Spleen (tissue), 11 donors: Measurements from ENCODE around the gene TMEM139. TPM values are rescaled to one million over a fixed set of nuclear protein-coding genes. Genes with fewer than 3 reads are reported as not detected.

ENCODE experiments used
- DNase-seq: peaks from one replicate; pipeline ENCODE4 v3.0.0-alpha.2; 2020
- H3K27ac ChIP-seq, 8 donors: fragments of 200-600 bp; sonication (generic) in 7 of 8; 1 replicate in 4 of 8; 2 replicates in 4 of 8; pipeline versions ENCODE4 v1.5.0 to v1.8.0; 2016 to 2021; ENCODE audit warnings: inconsistent platforms in 4 of 8, mild to moderate bottlenecking in 4 of 8, moderate library complexity in 1 of 8
- H3K27me3 ChIP-seq, 7 donors: fragments of 200-600 bp; sonication (generic) in 6 of 7; replicated peaks in 1 of 7; 1 replicate in 4 of 7; 2 replicates in 3 of 7; pipeline versions ENCODE4 v1.5.0 to v1.8.0; 2016 to 2021; ENCODE audit warnings: inconsistent platforms in 3 of 7, mild to moderate bottlenecking in 1 of 7
- H3K36me3 ChIP-seq, 6 donors: fragments of 200-600 bp; sonication (generic) in 5 of 6; 1 replicate in 4 of 6; 2 replicates in 2 of 6; pipeline versions ENCODE4 v1.5.0 to v1.8.0; 2016 to 2021; ENCODE audit warnings: inconsistent platforms in 2 of 6
- H3K4me1 ChIP-seq, 6 donors: fragments of 200-600 bp; sonication (generic) in 5 of 6; 1 replicate in 3 of 6; 2 replicates in 3 of 6; pipeline versions ENCODE4 v1.5.0 to v1.8.0; 2016 to 2021; ENCODE audit warnings: inconsistent platforms in 3 of 6
- H3K4me3 ChIP-seq, 8 donors: fragments of 200-600 bp; sonication (generic) in 7 of 8; 1 replicate in 4 of 8; 2 replicates in 4 of 8; pipeline versions ENCODE4 v1.5.0 to v1.8.0; 2016 to 2021; ENCODE audit warnings: inconsistent platforms in 4 of 8, mild to moderate bottlenecking in 4 of 8, moderate library complexity in 2 of 8
- H3K9me3 ChIP-seq, 8 donors: fragments of 200-600 bp; sonication (generic) in 7 of 8; 1 replicate in 4 of 8; 2 replicates in 4 of 8; pipeline versions ENCODE4 v1.5.0 to v1.8.0; 2016 to 2021; ENCODE audit warnings: inconsistent platforms in 4 of 8
- POLR2A ChIP-seq, 3 donors: fragments of 450-650 bp; IDR thresholded peaks; one replicate each; pipeline ENCODE4 v1.5.1; 2017; ENCODE audit warnings: antibody characterized with exemption in 3 of 3, mild to moderate bottlenecking in 1 of 3
- POLR2AphosphoS5 ChIP-seq, 3 donors: sonication (generic); formaldehyde crosslinking; IDR thresholded peaks; one replicate each; pipeline ENCODE4 v1.5.1; 2017; ENCODE audit warnings: antibody characterized with exemption in 3 of 3
- WGBS, 5 donors: extraction: QIAGEN DNeasy Blood & Tissue Kit in 3 of 5; methylation state at CpG; one replicate each; pipeline versions ENCODE4 v1.1.5 to v1.1.7; 2013 to 2018; 5-methylcytosine and 5-hydroxymethylcytosine counted together
- intact Hi-C: fragments of 100-400 bp; cut with DNase I; formaldehyde crosslinking; loops from one replicate; pipeline ENCODE4 v1.15.0; 2023; ENCODE audit warnings: low total_unique reads
- polyA plus RNA-seq, 3 donors: library from polyadenylated mRNA; stranded (reverse); fragments of 200-250 nt; gene quantifications; one replicate each; pipeline ENCODE4 v1.2.1, GENCODE V29; 2013
- total RNA-seq, 7 donors: library from RNA; depleted of rRNA in 3 of 7; stranded (reverse); fragments of >200 nt in 3 of 7; fragmentation: NEBNext Ultra II Directional in 4 of 7; extraction: Animal tissue kit (Norgen Biotek cat#: 25700) in 4 of 7; gene quantifications; one replicate each; pipeline versions ENCODE4 v1.1.0 to v1.2.1, GENCODE V29; 2016 to 2021
- TF ChIP-seq, protein P1 (sequence below), 11 experiments: fragments of 200-600 bp in 7 of 11; fragments of 450-650 bp in 4 of 11; sonication (generic) in 4 of 11; IDR thresholded peaks in 8 of 11; conservative IDR thresholded peaks in 3 of 11; 1 replicate in 7 of 11; 2 replicates in 4 of 11; pipeline versions ENCODE4 v1.4.0 to v1.8.0; 2016 to 2021; ENCODE audit warnings: antibody characterized with exemption in 11 of 11, inconsistent platforms in 4 of 11, mild to moderate bottlenecking in 1 of 11
- donor health status: healthy with polysubstance abuse.
- donor health status: DM: no; HTN: no; CAD: no; lungs with moderate emphysema.
- donor health status: DM: no; HTN: no; CAD: no.
- donor health status: Bipolar disorder and iron deficiency.
- donor health status: healthy.
- donor health status: DM: no; HTN: no; CAD: no.
- donor health status: DM: yes; HTN: yes; CAD: no.

Gene TMEM139
- total and polyA plus RNA-seq, 10 donors, result 0.52 to 2.3 (median 1.1) TPM

DNA sequence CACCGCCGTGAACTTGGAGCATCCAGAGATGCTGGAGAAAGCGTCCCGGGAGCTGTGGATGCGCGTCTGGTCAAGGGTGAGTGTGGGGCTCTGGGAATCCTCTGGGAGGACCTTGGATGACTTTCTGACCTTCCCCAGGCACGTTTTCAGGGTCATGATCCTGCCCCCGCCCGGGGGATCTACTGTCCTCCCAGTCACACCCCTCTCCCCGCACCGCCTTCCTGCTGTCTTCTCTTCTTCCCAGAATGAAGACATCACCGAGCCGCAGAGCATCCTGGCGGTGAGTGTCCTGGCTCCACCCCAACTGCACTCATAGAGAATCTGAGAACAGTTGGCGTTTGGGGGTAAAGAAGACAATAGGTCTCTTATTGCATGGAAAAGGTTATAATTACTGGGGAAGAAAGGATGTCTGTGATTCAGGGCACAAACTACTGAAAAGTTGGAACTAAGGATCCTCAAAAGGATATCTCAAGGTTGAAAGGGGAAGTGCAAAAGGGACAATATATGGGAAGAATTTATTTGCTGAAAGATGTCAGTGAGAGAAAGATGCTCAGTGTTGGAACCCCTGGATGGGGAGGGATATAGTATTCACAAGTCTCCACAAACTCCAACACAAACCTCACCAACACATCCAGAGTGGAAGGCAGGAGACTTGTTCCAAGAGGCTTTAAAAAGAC is 19.6 kb upstream of the TMEM139 start:
- peak overlapping the region in 5 of 8 donors; percentile 70 to 96 (median 90) for H3K4me3 ChIP-seq
- peak; percentile 75 for DNase-seq
- 71 to 75% (median 72%) methylated on average over 15 of the region's 15 CpGs for WGBS, 5 donors

DNA sequence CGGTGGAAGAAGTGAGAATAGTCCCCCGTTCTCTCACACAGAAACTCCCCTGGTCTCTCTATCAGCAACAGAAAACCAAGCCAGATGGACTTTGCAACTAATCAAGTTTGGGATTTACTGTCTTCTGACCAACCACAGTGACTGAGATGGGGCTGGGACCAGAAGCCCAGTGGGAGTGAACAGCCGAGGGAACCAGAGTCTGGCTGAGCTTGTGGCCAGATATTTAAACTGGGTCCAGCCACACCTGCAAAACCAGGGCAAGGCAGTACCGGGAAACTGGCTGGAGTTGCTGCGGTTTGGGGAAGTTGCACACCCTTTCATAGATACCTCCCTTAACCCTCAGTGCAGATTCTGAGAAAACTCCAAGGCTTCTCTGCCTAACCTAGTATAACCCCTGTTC is 15.5 kb upstream of the TMEM139 start:
- H3K4me1 ChIP-seq, result peaks cover 13 to 47% (median 19%) of the 10 kb centered on the region in 6 donors
- H3K27me3 ChIP-seq, result no peaks in the 10 kb centered on the region
- WGBS, 5 donors, result 46 to 80% (median 66%) methylated on average over 4 to 5 of the region's 5 CpGs
- H3K27ac ChIP-seq, result peak overlapping the region in 2 of 8 donors; percentile 21 to 25
- intact Hi-C loops, result no loop called here
- TF ChIP-seq, protein P1, sequence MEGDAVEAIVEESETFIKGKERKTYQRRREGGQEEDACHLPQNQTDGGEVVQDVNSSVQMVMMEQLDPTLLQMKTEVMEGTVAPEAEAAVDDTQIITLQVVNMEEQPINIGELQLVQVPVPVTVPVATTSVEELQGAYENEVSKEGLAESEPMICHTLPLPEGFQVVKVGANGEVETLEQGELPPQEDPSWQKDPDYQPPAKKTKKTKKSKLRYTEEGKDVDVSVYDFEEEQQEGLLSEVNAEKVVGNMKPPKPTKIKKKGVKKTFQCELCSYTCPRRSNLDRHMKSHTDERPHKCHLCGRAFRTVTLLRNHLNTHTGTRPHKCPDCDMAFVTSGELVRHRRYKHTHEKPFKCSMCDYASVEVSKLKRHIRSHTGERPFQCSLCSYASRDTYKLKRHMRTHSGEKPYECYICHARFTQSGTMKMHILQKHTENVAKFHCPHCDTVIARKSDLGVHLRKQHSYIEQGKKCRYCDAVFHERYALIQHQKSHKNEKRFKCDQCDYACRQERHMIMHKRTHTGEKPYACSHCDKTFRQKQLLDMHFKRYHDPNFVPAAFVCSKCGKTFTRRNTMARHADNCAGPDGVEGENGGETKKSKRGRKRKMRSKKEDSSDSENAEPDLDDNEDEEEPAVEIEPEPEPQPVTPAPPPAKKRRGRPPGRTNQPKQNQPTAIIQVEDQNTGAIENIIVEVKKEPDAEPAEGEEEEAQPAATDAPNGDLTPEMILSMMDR (IDR thresholded peaks at IDR 0.05 in 8 of 11, conservative IDR thresholded peaks at IDR 0.05 in 3 of 11), result no peak
- TF ChIP-seq POLR2A (IDR thresholded peaks at IDR 0.05) (no peak), POLR2AphosphoS5 (IDR thresholded peaks at IDR 0.05) (no peak)
- H3K4me3 ChIP-seq, result no peak overlapping the region
- H3K36me3 ChIP-seq, result peaks cover 0 to 76% (median 42%) of the 10 kb centered on the region in 6 donors
- DNase-seq, result no peak
- no peaks in the 10 kb centered on the region for H3K9me3 ChIP-seq

More for the DNA sequence above, 19.6 kb upstream of the TMEM139 start:
- intact Hi-C loops, result no loop called here
- H3K36me3 ChIP-seq, result peaks cover 0 to 56% (median 39%) of the 10 kb centered on the region in 6 donors
- H3K9me3 ChIP-seq, result no peaks in the 10 kb centered on the region
- H3K27me3 ChIP-seq, result no peaks in the 10 kb centered on the region
- peak overlapping the region in 5 of 8 donors; percentile 91 to 96 (median 94) for H3K27ac ChIP-seq
- no peak for TF ChIP-seq POLR2AphosphoS5 (IDR thresholded peaks at IDR 0.05)
- TF ChIP-seq POLR2A (IDR thresholded peaks at IDR 0.05), result no peak
- TF ChIP-seq, protein P1 (IDR thresholded peaks at IDR 0.05 in 8 of 11, conservative IDR thresholded peaks at IDR 0.05 in 3 of 11), result no peak
- H3K4me1 ChIP-seq, result peaks cover 17 to 61% (median 31%) of the 10 kb centered on the region in 6 donors

DNA sequence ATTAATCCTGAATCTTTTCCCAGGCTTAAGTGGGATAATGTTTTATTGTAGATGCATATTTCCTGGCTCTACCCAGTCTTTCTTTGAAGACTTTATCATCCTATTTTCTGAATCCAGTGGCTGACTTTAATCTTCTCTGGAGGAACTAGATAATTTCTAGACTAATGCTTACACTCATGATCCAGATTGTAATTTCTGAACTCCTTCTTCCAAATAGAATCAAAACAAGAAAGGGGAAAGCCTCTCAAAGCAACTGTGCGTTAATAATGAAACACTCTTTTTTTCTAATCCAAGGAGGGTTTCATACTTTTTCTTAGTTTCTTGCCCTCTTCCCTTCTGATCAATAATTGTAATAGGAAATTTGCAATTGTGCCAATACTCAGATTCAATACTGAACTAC is 13.5 kb upstream of the TMEM139 start:
- Histone ChIP-seq H3K27me3 (no peaks in the 10 kb centered on the region), H3K9me3 (no peaks in the 10 kb centered on the region), H3K4me1 (peaks cover 0 to 27% (median 0%) of the 10 kb centered on the region in 6 donors), H3K36me3 (peaks cover 0 to 59% (median 41%) of the 10 kb centered on the region in 6 donors), H3K4me3 (no peak overlapping the region), H3K27ac (no peak overlapping the region)
- intact Hi-C loops, result no loop called here
- WGBS, 5 donors, result 71 to 97% (median 79%) methylated on average over 1 of the region's 1 CpG
- DNase-seq, result no peak
- TF ChIP-seq POLR2A (IDR thresholded peaks at IDR 0.05) (no peak), POLR2AphosphoS5 (IDR thresholded peaks at IDR 0.05) (no peak)
- TF ChIP-seq, protein P1 (IDR thresholded peaks at IDR 0.05 in 8 of 11, conservative IDR thresholded peaks at IDR 0.05 in 3 of 11), result no peak

GRCh38 chr7:143272871-143273270 is 11.9 kb upstream of the TMEM139 start:
- Histone ChIP-seq H3K9me3 (no peaks in the 10 kb centered on the region), H3K4me3 (no peak overlapping the region), H3K27ac (no peak overlapping the region), H3K36me3 (peaks cover 0 to 43% (median 26%) of the 10 kb centered on the region in 6 donors), H3K4me1 (peaks cover 0 to 15% (median 0%) of the 10 kb centered on the region in 6 donors), H3K27me3 (no peaks in the 10 kb centered on the region)
- 88 to 96% (median 94%) methylated on average over 2 of the region's 2 CpGs for WGBS, 5 donors
- intact Hi-C loops, result no loop called here
- no peak for DNase-seq
- TF ChIP-seq, protein P1 (IDR thresholded peaks at IDR 0.05 in 8 of 11, conservative IDR thresholded peaks at IDR 0.05 in 3 of 11), result no peak
